Measurements from ENCODE around the gene SIDT2. TPM values are rescaled to one million over a fixed set of nuclear protein-coding genes. Genes with fewer than 3 reads are reported as not detected.

The SIDT2 gene
- total RNA-seq, 1 donor from 2014 or later, result 45.4 TPM

DNA sequence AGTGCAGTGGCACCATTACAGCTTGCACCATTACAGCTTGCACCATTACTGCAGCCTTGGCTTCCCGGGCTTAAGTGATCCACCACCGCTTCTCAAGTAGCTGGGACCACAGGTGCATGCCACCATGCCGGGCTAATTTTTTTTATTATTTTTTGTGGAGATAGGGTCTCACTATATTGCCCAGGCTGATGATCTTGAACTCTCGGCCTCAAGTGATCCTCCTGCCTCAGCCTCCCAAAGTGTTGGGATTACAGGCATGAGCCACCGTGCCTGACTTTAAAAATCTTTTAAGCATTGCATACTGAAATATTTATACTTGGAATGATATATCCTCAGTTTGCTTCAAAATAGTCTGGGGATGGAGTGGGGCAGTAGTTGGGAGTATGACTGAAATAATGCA lies 24.1 kb upstream of the SIDT2 start:
- H3K4me1 ChIP-seq, result peaks cover 0 to 7% of the 10 kb centered on the region in 2 donors
- no peak for DNase-seq (ENCODE audit: low spot score in 2 of 2)
- intact Hi-C loops (cut with DNase I), result no loop called here
- no peaks in the 10 kb centered on the region for H3K9me3 ChIP-seq
- H3K27me3 ChIP-seq, result no peaks in the 10 kb centered on the region
- TF ChIP-seq, protein P1, sequence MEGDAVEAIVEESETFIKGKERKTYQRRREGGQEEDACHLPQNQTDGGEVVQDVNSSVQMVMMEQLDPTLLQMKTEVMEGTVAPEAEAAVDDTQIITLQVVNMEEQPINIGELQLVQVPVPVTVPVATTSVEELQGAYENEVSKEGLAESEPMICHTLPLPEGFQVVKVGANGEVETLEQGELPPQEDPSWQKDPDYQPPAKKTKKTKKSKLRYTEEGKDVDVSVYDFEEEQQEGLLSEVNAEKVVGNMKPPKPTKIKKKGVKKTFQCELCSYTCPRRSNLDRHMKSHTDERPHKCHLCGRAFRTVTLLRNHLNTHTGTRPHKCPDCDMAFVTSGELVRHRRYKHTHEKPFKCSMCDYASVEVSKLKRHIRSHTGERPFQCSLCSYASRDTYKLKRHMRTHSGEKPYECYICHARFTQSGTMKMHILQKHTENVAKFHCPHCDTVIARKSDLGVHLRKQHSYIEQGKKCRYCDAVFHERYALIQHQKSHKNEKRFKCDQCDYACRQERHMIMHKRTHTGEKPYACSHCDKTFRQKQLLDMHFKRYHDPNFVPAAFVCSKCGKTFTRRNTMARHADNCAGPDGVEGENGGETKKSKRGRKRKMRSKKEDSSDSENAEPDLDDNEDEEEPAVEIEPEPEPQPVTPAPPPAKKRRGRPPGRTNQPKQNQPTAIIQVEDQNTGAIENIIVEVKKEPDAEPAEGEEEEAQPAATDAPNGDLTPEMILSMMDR (IDR thresholded peaks at IDR 0.05), result no peak
- no peak overlapping the region for H3K27ac ChIP-seq
- H3K4me3 ChIP-seq, result no peak overlapping the region
- peaks cover 14 to 33% of the 10 kb centered on the region in 2 donors for H3K36me3 ChIP-seq

DNA sequence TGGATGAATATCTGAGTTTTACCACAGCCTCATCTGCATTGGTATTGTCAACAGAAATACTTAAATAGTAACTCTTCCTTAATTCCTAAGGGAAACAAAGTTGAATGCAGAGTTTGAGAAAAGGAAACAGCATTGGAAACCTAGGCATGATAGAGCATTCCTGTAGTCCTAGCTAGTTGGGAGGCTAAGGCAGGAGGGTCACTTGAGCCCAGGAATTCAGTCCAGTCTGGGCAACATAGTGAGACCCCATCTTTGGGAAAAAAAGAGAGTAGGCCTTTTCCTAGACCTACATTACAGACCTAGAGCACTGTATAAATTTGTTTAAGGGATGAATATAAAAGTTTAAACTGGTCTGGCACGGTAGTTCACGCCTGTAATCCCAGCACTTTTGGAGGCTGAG lies 21.0 kb upstream of the SIDT2 start:
- DNase-seq (ENCODE audit: low spot score in 2 of 2), result no peak
- H3K4me1 ChIP-seq, result peaks cover 0 to 4% of the 10 kb centered on the region in 2 donors
- intact Hi-C loops (cut with DNase I), result no loop called here
- no peaks in the 10 kb centered on the region for H3K27me3 ChIP-seq
- peaks cover 35 to 57% of the 10 kb centered on the region in 2 donors for H3K36me3 ChIP-seq
- no peak overlapping the region for H3K4me3 ChIP-seq
- H3K27ac ChIP-seq, result no peak overlapping the region
- TF ChIP-seq, protein P1 (IDR thresholded peaks at IDR 0.05), result no peak
- H3K9me3 ChIP-seq, result no peaks in the 10 kb centered on the region

DNA sequence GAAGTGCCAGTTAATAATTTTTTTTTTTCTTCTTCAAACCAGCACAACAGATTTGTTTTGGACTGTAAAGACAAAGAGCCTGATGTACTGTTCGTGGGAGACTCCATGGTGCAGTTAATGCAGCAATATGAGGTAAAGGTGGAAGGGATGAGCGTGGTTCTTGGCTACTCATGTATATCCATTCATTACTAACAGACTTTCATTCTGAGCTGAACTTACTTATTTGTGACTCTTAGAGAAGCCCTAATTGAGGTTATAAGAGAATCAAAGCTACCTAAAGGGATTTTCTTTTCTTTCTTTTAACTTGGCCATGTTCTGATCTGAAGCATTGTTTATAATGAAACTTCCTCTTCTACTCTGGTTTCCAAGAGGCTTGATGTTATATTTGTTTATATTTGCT lies 18.7 kb upstream of the SIDT2 start:
- Histone ChIP-seq H3K4me3 (no peak overlapping the region), H3K27ac (no peak overlapping the region)
- intact Hi-C loops (cut with DNase I), result no loop called here

DNA sequence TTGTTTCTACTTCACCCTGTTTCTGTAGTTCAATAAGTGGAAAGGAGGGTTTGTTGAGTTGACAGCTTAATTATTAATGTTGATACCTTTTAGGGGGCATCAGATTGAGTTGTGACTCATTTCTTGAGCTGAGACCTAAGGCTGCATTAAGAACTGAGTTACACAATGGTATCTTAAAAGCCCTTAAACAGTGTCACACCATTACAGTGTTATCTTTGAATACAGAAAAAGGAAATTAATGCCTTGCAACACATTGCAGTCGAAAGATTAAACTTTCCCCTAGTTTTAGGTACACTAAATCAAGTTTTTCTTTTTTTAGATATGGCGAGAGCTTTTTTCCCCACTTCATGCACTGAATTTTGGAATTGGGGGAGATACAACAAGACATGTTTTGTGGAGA lies 17.7 kb upstream of the SIDT2 start:
- intact Hi-C loops (cut with DNase I), result no loop called here
- H3K27me3 ChIP-seq, result no peaks in the 10 kb centered on the region
- no peak overlapping the region for H3K4me3 ChIP-seq
- no peak overlapping the region for H3K27ac ChIP-seq
- TF ChIP-seq, protein P1 (IDR thresholded peaks at IDR 0.05), result no peak
- no peak for DNase-seq (ENCODE audit: low spot score in 2 of 2)
- H3K36me3 ChIP-seq, result peaks cover 58 to 72% of the 10 kb centered on the region in 2 donors
- H3K9me3 ChIP-seq, result no peaks in the 10 kb centered on the region
- peaks cover 0 to 4% of the 10 kb centered on the region in 2 donors for H3K4me1 ChIP-seq

More for the DNA sequence above, 18.7 kb upstream of the SIDT2 start:
- TF ChIP-seq, protein P1 (IDR thresholded peaks at IDR 0.05), result no peak
- peaks cover 0 to 4% of the 10 kb centered on the region in 2 donors for H3K4me1 ChIP-seq
- peaks cover 56 to 69% of the 10 kb centered on the region in 2 donors for H3K36me3 ChIP-seq
- H3K9me3 ChIP-seq, result no peaks in the 10 kb centered on the region
- H3K27me3 ChIP-seq, result no peaks in the 10 kb centered on the region
- DNase-seq (ENCODE audit: low spot score in 2 of 2), result no peak

DNA sequence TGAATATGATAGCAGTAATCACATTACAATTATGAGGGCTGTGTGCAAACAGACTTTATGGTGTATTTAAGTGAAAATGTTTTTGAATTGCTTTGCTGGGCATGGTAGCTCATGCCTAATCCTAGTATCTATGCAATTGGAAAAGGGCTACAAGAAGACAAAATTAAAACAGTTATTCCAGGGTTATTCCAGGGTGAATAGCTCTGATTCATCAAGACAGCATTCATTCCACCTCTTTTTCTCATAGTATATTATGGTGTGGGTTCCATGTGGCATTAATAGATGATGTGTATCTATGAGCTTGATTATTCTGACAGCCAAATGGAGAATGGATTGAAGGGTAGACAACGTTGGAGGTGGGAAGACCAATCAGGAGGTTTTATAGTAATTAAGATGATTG lies 12.1 kb upstream of the SIDT2 start:
- intact Hi-C loops (cut with DNase I), result no loop called here
- no peak overlapping the region for H3K4me3 ChIP-seq
- H3K4me1 ChIP-seq, result no peaks in the 10 kb centered on the region
- no peaks in the 10 kb centered on the region for H3K27me3 ChIP-seq
- no peak for DNase-seq (ENCODE audit: low spot score in 2 of 2)
- H3K27ac ChIP-seq, result no peak overlapping the region
- peaks cover 60 to 68% of the 10 kb centered on the region in 2 donors for H3K36me3 ChIP-seq
- no peaks in the 10 kb centered on the region for H3K9me3 ChIP-seq
- TF ChIP-seq, protein P1 (IDR thresholded peaks at IDR 0.05), result no peak

DNA sequence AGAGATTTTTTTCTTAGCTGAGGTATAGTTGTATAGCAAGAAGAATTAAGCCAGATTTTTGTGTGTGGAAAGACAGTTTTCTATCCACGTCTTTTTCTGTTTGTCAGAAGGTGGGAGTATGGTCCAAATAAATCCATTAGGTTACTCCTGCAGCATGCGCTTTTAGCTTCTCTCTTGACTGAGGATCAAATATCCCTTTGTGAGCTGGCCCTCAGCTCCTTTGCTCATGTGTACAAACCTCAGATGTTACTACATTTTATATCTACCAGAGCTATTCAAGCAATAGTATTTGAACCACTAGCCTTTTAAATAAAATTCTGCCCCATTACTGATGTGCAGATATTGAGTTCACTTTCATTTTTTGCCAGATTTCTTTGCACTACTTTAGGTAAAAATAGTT lies 8.8 kb upstream of the SIDT2 start:
- no peak for DNase-seq (ENCODE audit: low spot score in 2 of 2)

More for the DNA sequence above, 8.8 kb upstream of the SIDT2 start:
- H3K9me3 ChIP-seq, result no peaks in the 10 kb centered on the region
- H3K27ac ChIP-seq, result no peak overlapping the region
- no peaks in the 10 kb centered on the region for H3K4me1 ChIP-seq
- TF ChIP-seq, protein P1 (IDR thresholded peaks at IDR 0.05), result no peak
- H3K36me3 ChIP-seq, result peaks cover 27 to 40% of the 10 kb centered on the region in 2 donors
- H3K27me3 ChIP-seq, result no peaks in the 10 kb centered on the region
- intact Hi-C loops (cut with DNase I), result loop anchor here (10.0 kb wide), 1 partner anchor 145 kb away; the partner anchor contains the start of gene BACE1
- no peak overlapping the region for H3K4me3 ChIP-seq

Data from ascending aorta (tissue), 2 donors.